Central memory CD8-positive, alpha-beta T cell (primary cell): ENCODE measurements around the gene ITGA3.
"Not testable (repeated sequence)": the region's sequence is repeated elsewhere in the genome, so short reads cannot be mapped to it uniquely, and the experiment has no call there.

Experiments
- ATAC-seq: fragments of 150-1000 bp; cut with Tn5 transposase; replicated peaks from 2 replicates; pipeline ENCODE4 v1.10.0; 2022; ENCODE audit warnings: mild to moderate bottlenecking, moderate FRiP score, moderate number of reproducible peaks; ENCODE audit not compliant: poor library complexity, severe bottlenecking; ENCODE audit errors: extremely low read depth
- DNase-seq, 2 donors: peaks; one replicate each; pipeline ENCODE4 v3.0.0; 2021; ENCODE audit warnings: low spot score in 2 of 2
- H3K27ac Mint-ChIP-seq: one replicate; pipeline ENCODE4 v1.8.0; 2022; ENCODE audit warnings: low read depth, mild to moderate bottlenecking, moderate library complexity, mixed read lengths
- H3K27me3 Mint-ChIP-seq: one replicate; pipeline ENCODE4 v1.8.0; 2022; ENCODE audit warnings: mixed read lengths
- H3K36me3 Mint-ChIP-seq: one replicate; pipeline ENCODE4 v1.8.0; 2022; ENCODE audit warnings: mild to moderate bottlenecking, moderate library complexity, mixed read lengths; ENCODE audit not compliant: insufficient read depth
- H3K4me1 Mint-ChIP-seq: one replicate; pipeline ENCODE4 v1.8.0; 2022; ENCODE audit warnings: mixed read lengths
- H3K4me3 Mint-ChIP-seq: one replicate; pipeline ENCODE4 v1.8.0; 2022; ENCODE audit warnings: mild to moderate bottlenecking, moderate library complexity, mixed read lengths
- H3K9me3 Mint-ChIP-seq: one replicate; pipeline ENCODE4 v1.8.0; 2022; ENCODE audit warnings: mixed read lengths

ITGA3 gene

GRCh38 chr17:50039058-50039457 lies 16.9 kb upstream of the ITGA3 start:
- Mint-ChIP-seq H3K27ac (no peak overlapping the region), H3K4me1 (no peaks in the 10 kb centered on the region), H3K36me3 (no peaks in the 10 kb centered on the region), H3K27me3 (peaks cover 44% of the 10 kb centered on the region), H3K9me3 (no peaks in the 10 kb centered on the region), H3K4me3 (no peak overlapping the region)
- no peak for ATAC-seq
- no peak for DNase-seq

- not testable (repeated sequence) for H3K4me1 Mint-ChIP-seq, H3K36me3 Mint-ChIP-seq, H3K27ac Mint-ChIP-seq, DNase-seq, ATAC-seq, H3K4me3 Mint-ChIP-seq, H3K9me3 Mint-ChIP-seq
- H3K27me3 Mint-ChIP-seq = peaks cover 38% of the 10 kb centered on the region
Observed at GRCh38 chr17:50040496-50040895, 15.4 kb upstream of the ITGA3 start.

- H3K4me1 Mint-ChIP-seq = no peaks in the 10 kb centered on the region
- no peak overlapping the region for H3K4me3 Mint-ChIP-seq
- H3K27me3 Mint-ChIP-seq = peaks cover 38% of the 10 kb centered on the region
- ATAC-seq (no peak), DNase-seq (no peak)
- H3K27ac Mint-ChIP-seq = no peak overlapping the region
- no peaks in the 10 kb centered on the region for H3K9me3 Mint-ChIP-seq
- no peaks in the 10 kb centered on the region for H3K36me3 Mint-ChIP-seq
Observed at GRCh38 chr17:50042211-50042610, 13.7 kb upstream of the ITGA3 start.

- H3K27ac Mint-ChIP-seq = no peak overlapping the region
- no peaks in the 10 kb centered on the region for H3K9me3 Mint-ChIP-seq
- H3K4me1 Mint-ChIP-seq = no peaks in the 10 kb centered on the region
- no peak for ATAC-seq
- H3K4me3 Mint-ChIP-seq = no peak overlapping the region
- H3K27me3 Mint-ChIP-seq = peaks cover 38% of the 10 kb centered on the region
- DNase-seq = no peak
- no peaks in the 10 kb centered on the region for H3K36me3 Mint-ChIP-seq
Observed at GRCh38 chr17:50043290-50044148, 12.4 kb upstream of the ITGA3 start.

GRCh38 chr17:50044483-50044882 lies 11.4 kb upstream of the ITGA3 start:
- no peak overlapping the region for H3K4me3 Mint-ChIP-seq
- H3K27me3 Mint-ChIP-seq = peaks cover 38% of the 10 kb centered on the region
- no peak for DNase-seq
- H3K27ac Mint-ChIP-seq = no peak overlapping the region
- H3K36me3 Mint-ChIP-seq = no peaks in the 10 kb centered on the region
- H3K4me1 Mint-ChIP-seq = no peaks in the 10 kb centered on the region
- ATAC-seq = no peak
- no peaks in the 10 kb centered on the region for H3K9me3 Mint-ChIP-seq

GRCh38 chr17:50045154-50045553 lies 10.8 kb upstream of the ITGA3 start:
- no peak for DNase-seq
- Mint-ChIP-seq H3K27me3 (peaks cover 38% of the 10 kb centered on the region), H3K9me3 (no peaks in the 10 kb centered on the region), H3K36me3 (no peaks in the 10 kb centered on the region), H3K4me1 (no peaks in the 10 kb centered on the region), H3K4me3 (no peak overlapping the region), H3K27ac (no peak overlapping the region)
- no peak for ATAC-seq

GRCh38 chr17:50046179-50046578 lies 9.7 kb upstream of the ITGA3 start:
- Mint-ChIP-seq H3K36me3 (no peaks in the 10 kb centered on the region), H3K9me3 (no peaks in the 10 kb centered on the region), H3K4me1 (peaks cover 3% of the 10 kb centered on the region), H3K27me3 (peaks cover 38% of the 10 kb centered on the region), H3K4me3 (no peak overlapping the region), H3K27ac (no peak overlapping the region)
- no peak for ATAC-seq
- no peak for DNase-seq

- Mint-ChIP-seq H3K4me3 (no peak overlapping the region), H3K4me1 (peaks cover 8% of the 10 kb centered on the region), H3K9me3 (no peaks in the 10 kb centered on the region), H3K27ac (no peak overlapping the region), H3K27me3 (peaks cover 36% of the 10 kb centered on the region), H3K36me3 (no peaks in the 10 kb centered on the region)
- DNase-seq (no peak), ATAC-seq (no peak)
Observed at GRCh38 chr17:50046667-50047066, 9.2 kb upstream of the ITGA3 start.

- H3K4me1 Mint-ChIP-seq = peaks cover 8% of the 10 kb centered on the region
- ATAC-seq (no peak), DNase-seq (no peak)
- no peaks in the 10 kb centered on the region for H3K9me3 Mint-ChIP-seq
- H3K4me3 Mint-ChIP-seq = no peak overlapping the region
- peaks cover 32% of the 10 kb centered on the region for H3K27me3 Mint-ChIP-seq
- H3K27ac Mint-ChIP-seq = no peak overlapping the region
- no peaks in the 10 kb centered on the region for H3K36me3 Mint-ChIP-seq
Observed at GRCh38 chr17:50047083-50047482, 8.8 kb upstream of the ITGA3 start.

GRCh38 chr17:50047488-50048126 lies 8.3 kb upstream of the ITGA3 start:
- no peak for DNase-seq
- no peak for ATAC-seq
- peaks cover 28% of the 10 kb centered on the region for H3K27me3 Mint-ChIP-seq
- H3K9me3 Mint-ChIP-seq = no peaks in the 10 kb centered on the region
- no peak overlapping the region for H3K27ac Mint-ChIP-seq
- no peak overlapping the region for H3K4me3 Mint-ChIP-seq
- no peaks in the 10 kb centered on the region for H3K36me3 Mint-ChIP-seq
- peaks cover 8% of the 10 kb centered on the region for H3K4me1 Mint-ChIP-seq

- Mint-ChIP-seq H3K27ac (no peak overlapping the region), H3K4me1 (peaks cover 8% of the 10 kb centered on the region), H3K36me3 (no peaks in the 10 kb centered on the region), H3K9me3 (no peaks in the 10 kb centered on the region), H3K27me3 (peaks cover 22% of the 10 kb centered on the region), H3K4me3 (no peak overlapping the region)
- DNase-seq = no peak
- no peak for ATAC-seq
Observed at GRCh38 chr17:50048146-50048720, 7.7 kb upstream of the ITGA3 start.

- Mint-ChIP-seq H3K27me3 (peaks cover 15% of the 10 kb centered on the region), H3K4me1 (peaks cover 8% of the 10 kb centered on the region), H3K27ac (no peak overlapping the region), H3K9me3 (no peaks in the 10 kb centered on the region), H3K4me3 (no peak overlapping the region), H3K36me3 (no peaks in the 10 kb centered on the region)
- DNase-seq (no peak), ATAC-seq (no peak)
Observed at GRCh38 chr17:50048988-50049387, 6.9 kb upstream of the ITGA3 start.

- H3K4me1 Mint-ChIP-seq = peaks cover 8% of the 10 kb centered on the region
- no peak overlapping the region for H3K27ac Mint-ChIP-seq
- peaks cover 8% of the 10 kb centered on the region for H3K27me3 Mint-ChIP-seq
- H3K4me3 Mint-ChIP-seq = no peak overlapping the region
- ATAC-seq (no peak), DNase-seq (no peak)
- no peaks in the 10 kb centered on the region for H3K9me3 Mint-ChIP-seq
- H3K36me3 Mint-ChIP-seq = no peaks in the 10 kb centered on the region
Observed at GRCh38 chr17:50049636-50050035, 6.3 kb upstream of the ITGA3 start.
